ENCODE measurements around the gene RRAGD.

RRAGD gene

DNA sequence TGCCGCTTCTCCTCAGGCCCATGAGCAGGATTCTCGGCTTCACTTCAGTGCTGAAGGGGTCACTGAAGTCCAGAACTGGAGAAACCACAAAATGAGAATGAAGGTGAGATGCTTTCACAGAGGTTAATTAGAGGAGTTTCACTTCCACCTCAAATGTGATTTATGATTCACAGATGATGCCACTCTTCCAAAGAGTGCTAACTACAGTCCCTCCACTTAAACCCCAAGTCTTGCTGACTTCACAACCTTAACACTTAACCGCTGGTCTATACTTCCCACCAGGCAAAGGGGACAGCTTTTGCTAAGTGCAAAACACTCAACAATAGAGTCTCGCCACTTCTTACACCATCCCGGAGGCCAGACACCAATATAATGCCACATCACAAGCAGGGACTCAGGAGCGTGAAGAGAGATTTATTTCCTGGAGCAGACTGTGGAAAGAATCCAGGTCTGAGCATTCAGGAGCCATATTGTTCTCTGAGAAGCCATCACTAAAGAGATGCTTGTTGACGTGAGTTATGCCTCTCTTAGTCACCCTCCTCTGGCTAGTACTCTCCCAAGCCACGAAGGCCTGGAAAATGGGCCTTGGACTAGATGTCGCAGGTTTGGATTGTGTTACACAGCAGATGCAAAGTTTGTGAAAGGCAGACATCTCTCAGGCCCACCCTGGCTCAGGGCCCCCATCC lies 24.4 kb downstream of the RRAGD start:
- TF ChIP-seq HDGF (IDR thresholded peaks at IDR 0.05; ENCODE audit: borderline replicate concordance) (no peak), PKNOX1 (IDR thresholded peaks at IDR 0.05) (no peak), FOXK2 (IDR thresholded peaks at IDR 0.05) (no peak)
- ChIA-PET CTCF (interaction anchor here (1.1 kb wide), 1 partner anchor 15 kb away, joined by 3 read pairs; no protein-coding TSS in a partner anchor), POLR2A (no interaction called here)
- DNase-seq (ENCODE audit: extremely low spot score) = no peak

DNA sequence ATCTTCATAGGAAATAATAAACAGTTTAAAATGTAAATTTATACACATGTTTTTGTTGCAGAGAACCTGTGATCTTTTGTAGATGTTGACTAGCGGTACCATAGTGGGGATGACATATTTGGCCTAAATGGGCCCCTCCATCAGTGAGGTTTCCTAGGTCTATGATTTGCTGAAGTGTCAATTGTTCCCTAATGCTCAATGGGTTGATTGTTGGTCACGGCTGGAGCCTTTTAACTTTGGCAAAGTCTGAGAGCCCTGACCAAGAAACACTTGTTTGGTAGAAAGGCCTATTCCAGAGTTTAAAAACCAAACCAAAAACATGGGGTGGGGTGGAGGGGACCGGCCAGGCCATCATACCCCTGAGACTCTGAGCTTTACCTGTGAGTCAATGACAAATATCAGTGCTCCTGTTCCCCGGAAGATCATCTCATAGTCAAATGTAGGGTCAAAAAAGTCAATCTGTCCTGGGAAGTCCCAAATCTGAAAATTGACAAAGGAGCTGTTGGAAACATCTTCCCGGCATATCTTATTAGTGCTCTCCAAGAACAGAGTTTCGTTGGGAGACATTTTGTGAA lies 25.1 kb downstream of the RRAGD start:
- TF ChIP-seq NFRKB (IDR thresholded peaks at IDR 0.05) (no peak), FOXM1 (IDR thresholded peaks at IDR 0.05; ENCODE audit: borderline replicate concordance) (no peak), SUZ12 (IDR thresholded peaks at IDR 0.05) (no peak), L3MBTL2 (conservative IDR thresholded peaks at IDR 0.05) (no peak), LEF1 (IDR thresholded peaks at IDR 0.05; ENCODE audit: borderline replicate concordance) (no peak), ARNT (IDR thresholded peaks at IDR 0.05) (no peak), CTBP1 (IDR thresholded peaks at IDR 0.05; ENCODE audit: borderline replicate concordance) (no peak), HDGF (IDR thresholded peaks at IDR 0.05; ENCODE audit: borderline replicate concordance) (no peak), ZNF384 (IDR thresholded peaks at IDR 0.05) (no peak)
- no peak for DNase-seq (ENCODE audit: extremely low spot score)
- ChIA-PET POLR2A (no interaction called here), CTCF (interaction anchor here (1.1 kb wide), 1 partner anchor 15 kb away, joined by 3 read pairs; no protein-coding TSS in a partner anchor)

DNA sequence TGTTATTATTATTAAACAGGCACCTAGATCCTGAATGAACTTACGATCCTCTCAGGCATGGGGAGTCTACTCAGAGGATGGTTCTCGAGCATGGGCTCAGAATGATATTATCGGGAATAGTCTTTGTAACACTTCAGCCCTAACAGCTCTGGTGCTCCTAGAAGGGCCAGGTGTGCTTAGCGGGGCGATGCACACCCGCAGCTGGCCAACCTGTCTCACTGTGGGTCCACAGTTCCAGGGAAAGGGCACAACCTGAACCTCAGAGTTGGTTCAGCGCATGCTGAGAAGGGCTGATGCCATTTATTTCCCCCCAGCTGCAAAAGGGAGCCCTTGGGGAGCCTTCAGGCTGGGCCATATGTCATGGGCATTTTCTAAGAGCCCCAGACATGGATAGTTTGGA lies 26.2 kb downstream of the RRAGD start:
- POLR2A ChIA-PET = no interaction called here
- DNase-seq (ENCODE audit: extremely low spot score) = no peak
- CTCF ChIA-PET = no interaction called here
- TF ChIP-seq BHLHE40 (IDR thresholded peaks at IDR 0.05; ENCODE audit: borderline replicate concordance) (no peak), ZNF384 (IDR thresholded peaks at IDR 0.05) (no peak), PKNOX1 (IDR thresholded peaks at IDR 0.05) (no peak), HDGF (IDR thresholded peaks at IDR 0.05; ENCODE audit: borderline replicate concordance) (no peak), SUZ12 (IDR thresholded peaks at IDR 0.05) (no peak), L3MBTL2 (conservative IDR thresholded peaks at IDR 0.05) (no peak), NFRKB (IDR thresholded peaks at IDR 0.05) (no peak), CTBP1 (IDR thresholded peaks at IDR 0.05; ENCODE audit: borderline replicate concordance) (no peak), ARNT (IDR thresholded peaks at IDR 0.05) (no peak), ELF4 (IDR thresholded peaks at IDR 0.05) (no peak), FOXK2 (IDR thresholded peaks at IDR 0.05) (no peak), LEF1 (IDR thresholded peaks at IDR 0.05; ENCODE audit: borderline replicate concordance) (no peak), FOXA1 (IDR thresholded peaks at IDR 0.05) (no peak)

DNA sequence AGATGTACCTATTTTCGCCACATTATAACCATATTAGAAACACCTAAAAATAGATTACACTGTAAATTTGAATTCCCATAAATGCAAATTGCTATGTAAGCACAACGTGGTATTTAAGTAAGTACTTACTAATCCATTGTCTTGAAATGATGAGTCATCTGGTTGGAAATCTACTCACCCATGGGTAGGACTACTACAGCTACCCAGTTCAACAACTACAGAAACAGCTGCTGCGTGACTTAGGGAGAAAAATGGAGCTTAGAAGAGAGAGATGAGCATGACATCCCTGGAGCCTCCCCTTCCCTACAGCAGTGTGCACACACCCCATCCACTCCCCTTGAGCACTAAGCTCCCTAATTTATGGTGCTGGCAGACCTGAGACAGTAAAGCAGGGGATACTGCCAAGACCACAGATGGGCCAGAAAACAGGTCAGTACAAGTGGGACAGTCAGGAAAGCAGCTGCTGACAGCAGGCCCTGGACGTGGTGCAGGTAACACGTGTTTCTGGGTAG lies 26.9 kb downstream of the RRAGD start:
- POLR2A ChIA-PET = no interaction called here
- TF ChIP-seq ZNF384 (IDR thresholded peaks at IDR 0.05) (no peak), FOXK2 (IDR thresholded peaks at IDR 0.05) (no peak), NFRKB (IDR thresholded peaks at IDR 0.05) (no peak), TARDBP (IDR thresholded peaks at IDR 0.05) (no peak), ELF4 (IDR thresholded peaks at IDR 0.05) (no peak), LEF1 (IDR thresholded peaks at IDR 0.05; ENCODE audit: borderline replicate concordance) (no peak), BHLHE40 (IDR thresholded peaks at IDR 0.05; ENCODE audit: borderline replicate concordance) (no peak), SP1 (IDR thresholded peaks at IDR 0.05) (no peak), L3MBTL2 (conservative IDR thresholded peaks at IDR 0.05) (no peak), FOXM1 (IDR thresholded peaks at IDR 0.05; ENCODE audit: borderline replicate concordance) (no peak), PKNOX1 (IDR thresholded peaks at IDR 0.05) (no peak), SUZ12 (IDR thresholded peaks at IDR 0.05) (no peak), FOXA1 (IDR thresholded peaks at IDR 0.05) (no peak), ARNT (IDR thresholded peaks at IDR 0.05) (no peak), HDGF (IDR thresholded peaks at IDR 0.05; ENCODE audit: borderline replicate concordance) (no peak)
- DNase-seq (ENCODE audit: extremely low spot score) = no peak
- CTCF ChIA-PET = interaction anchor here (0.6 to 1.2 kb wide), 2 partner anchors 11 to 13 kb away, joined by 3 to 8 read pairs; no protein-coding TSS in a partner anchor

DNA sequence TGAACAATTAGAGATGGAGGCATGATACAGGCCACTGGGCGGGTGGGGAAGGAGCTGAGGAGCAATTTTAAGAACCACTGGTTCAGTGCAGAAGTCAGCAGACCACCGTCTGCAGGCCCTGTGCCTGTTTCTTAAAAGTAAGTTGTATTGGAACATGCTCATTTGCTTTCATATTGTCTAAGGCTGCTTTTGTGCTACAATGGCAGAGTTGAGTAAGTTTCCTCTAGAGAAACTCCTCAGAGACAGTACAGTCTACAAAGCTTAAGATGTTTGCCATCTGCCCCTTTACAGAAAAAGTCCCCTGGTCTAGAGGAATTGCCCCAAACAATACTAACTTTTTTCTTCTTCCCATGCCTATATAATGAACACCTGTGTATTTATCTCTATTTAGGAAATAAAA lies 31.0 kb downstream of the RRAGD start:
- TF ChIP-seq FOXA1 (IDR thresholded peaks at IDR 0.05) = no peak
- TF ChIP-seq BHLHE40 (IDR thresholded peaks at IDR 0.05; ENCODE audit: borderline replicate concordance) = no peak
- no peak for TF ChIP-seq LEF1 (IDR thresholded peaks at IDR 0.05; ENCODE audit: borderline replicate concordance)
- no peak for TF ChIP-seq HDGF (IDR thresholded peaks at IDR 0.05; ENCODE audit: borderline replicate concordance)
- no peak for TF ChIP-seq FOXM1 (IDR thresholded peaks at IDR 0.05; ENCODE audit: borderline replicate concordance)
- TF ChIP-seq FOXK2 (IDR thresholded peaks at IDR 0.05) = no peak
- no peak for TF ChIP-seq NFRKB (IDR thresholded peaks at IDR 0.05)
- no peak for TF ChIP-seq PKNOX1 (IDR thresholded peaks at IDR 0.05)
- no peak for TF ChIP-seq ZNF384 (IDR thresholded peaks at IDR 0.05)
- TF ChIP-seq ARNT (IDR thresholded peaks at IDR 0.05) = no peak
- POLR2A ChIA-PET = no interaction called here
- CTCF ChIA-PET = interaction anchor here (0.7 to 1.2 kb wide), 2 partner anchors 9 to 49 kb away, joined by 3 to 7 read pairs; no protein-coding TSS in a partner anchor
- no peak for DNase-seq (ENCODE audit: extremely low spot score)
